K562 treated with DMSO at 1 percent for 12 hours (cell line): ENCODE measurements around the gene GPRIN1. TPM values are rescaled to one million over a fixed set of nuclear protein-coding genes. Genes with fewer than 3 reads are reported as not detected.

Source experiments
- total RNA-seq: library from RNA; unstranded; fragments of 300-600 nt; gene quantifications from 2 replicates; pipeline ENCODE4 v1.2.3, GENCODE V29; 2022; ENCODE audit not compliant: insufficient read depth

Gene GPRIN1
- 6.2 and 6.3 TPM in 2 replicates for total RNA-seq

DNA sequence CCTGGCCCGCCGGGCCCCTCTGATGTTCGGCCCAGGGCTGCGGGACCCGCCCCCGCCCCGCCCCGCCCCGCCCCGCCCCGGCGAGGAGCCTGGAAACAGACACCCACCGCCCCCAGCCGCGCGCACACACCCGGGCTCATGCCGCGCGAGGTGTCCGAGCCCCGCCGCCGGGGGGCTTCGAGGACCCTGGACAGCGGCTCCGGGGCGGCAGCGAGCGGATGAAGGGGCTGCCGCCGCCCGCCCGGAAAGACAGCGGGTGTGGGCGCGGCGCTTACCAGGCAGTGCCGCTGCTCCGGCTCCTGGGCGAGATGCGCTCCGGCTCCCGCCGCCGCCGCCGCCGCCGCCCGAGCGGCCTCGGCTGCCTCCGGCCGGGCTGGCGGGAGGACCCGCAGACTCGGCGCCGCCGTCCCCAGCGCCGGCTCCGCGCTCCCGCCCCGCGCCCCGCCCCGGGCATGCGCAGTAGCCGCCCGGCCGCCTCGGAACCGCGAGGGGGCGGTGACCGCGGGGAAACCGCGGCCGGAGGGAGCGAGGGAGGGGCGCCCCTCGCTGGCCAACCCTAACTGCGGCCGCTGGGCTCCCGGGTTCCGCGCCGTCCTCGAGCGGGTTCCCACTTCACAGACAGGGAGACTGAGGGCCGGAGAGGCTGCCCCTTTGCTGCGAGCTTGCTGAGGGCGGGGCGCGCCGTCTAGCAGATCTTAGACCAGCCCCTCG, at the start of gene GPRIN1:
Gene GPRIN1 (minus strand): TSS at position 433 of the 711 bp plus-strand sequence. CDS start 10,322 bp downstream, outside the sequence.

DNA sequence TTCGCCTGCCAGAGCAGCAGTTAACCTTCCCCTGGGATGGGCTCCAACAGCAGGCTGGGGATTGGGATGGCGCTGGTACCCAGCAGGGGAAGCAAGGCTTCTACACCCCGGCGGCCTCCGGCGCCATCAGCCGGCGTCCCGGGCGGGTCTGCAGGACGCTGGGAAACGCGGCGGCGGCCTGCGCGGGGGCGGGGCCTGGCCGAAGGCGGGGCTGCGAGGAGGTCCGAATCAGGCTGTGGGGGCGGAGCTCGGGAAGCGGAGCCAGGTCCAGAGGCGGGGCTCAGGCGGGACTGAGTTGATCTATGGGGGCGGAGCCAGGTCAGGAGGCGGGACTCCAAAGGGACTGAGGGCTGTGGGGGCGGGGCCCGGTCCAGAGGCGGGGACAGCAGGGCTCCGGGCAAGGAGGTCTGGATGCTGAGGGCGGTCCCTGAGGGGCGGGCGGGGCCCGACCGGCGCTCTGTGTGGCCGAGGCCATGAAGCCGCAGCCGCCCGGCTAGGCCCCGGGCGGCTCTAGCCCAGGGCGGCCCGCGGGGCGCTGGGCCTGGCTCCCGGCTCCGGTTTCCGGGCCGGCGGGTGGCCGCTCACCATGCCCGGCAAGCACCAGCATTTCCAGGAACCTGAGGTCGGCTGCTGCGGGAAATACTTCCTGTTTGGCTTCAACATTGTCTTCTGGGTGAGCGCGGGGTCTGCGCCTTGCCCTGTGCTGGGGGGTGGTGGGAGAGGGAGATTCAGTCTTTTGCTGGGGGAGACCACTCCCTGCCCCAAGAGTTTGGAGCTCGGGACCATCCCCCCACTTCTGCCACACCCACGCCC, 37.3 kb upstream of the GPRIN1 start, which contains the start of gene TSPAN17:
Gene TSPAN17 (plus strand): TSS at position 455 of the 813 bp plus-strand sequence. CDS start 132 bp downstream, at position 587.

DNA sequence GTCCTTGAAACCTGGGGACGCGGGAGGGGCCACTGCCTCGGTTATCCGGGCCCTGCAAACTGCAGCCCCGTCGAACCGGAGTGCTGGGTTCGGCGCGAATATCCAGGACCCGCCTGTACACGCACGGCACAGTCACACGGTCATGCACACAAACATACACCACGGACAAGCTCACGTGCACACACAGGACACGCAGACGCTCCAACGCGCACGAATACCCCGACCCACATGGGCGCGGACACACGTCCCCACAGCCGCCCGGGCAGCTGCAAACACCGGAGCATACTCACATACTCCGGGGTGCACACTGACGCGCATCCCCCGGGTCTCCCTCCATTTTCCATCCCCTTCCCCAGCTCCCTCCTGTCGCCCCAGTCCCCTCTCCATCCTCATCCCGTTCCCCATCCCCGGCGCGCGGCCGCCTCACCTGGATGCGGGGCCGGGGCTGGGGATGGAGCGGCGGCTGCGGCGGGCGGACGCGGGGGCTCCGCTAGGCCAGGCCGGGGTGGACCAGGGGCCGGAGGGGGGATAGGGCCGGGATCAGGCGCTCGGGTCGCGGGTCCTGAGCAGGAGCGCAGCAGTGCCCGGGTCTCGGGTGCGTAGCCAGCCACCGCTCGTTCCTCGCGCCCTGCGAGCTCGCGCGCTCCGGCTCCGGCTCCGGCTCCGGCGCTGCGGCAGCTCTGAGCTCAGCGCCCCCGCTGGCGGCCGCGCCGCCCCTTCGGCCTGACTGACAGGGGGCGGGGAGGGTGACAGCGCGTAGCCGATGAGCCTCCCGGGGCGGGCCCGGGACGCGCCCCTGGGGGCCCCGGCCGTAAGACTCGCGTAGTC, 20.1 kb upstream of the GPRIN1 start, which contains the start of the genes EIF4E1B and SNCB:
Gene EIF4E1B (plus strand): TSS at position 823 of the 828 bp plus-strand sequence. CDS start 12,113 bp downstream, outside the sequence.
Gene SNCB (minus strand): TSS at position 682 of the 828 bp plus-strand sequence. CDS start 880 bp downstream, outside the sequence.

DNA sequence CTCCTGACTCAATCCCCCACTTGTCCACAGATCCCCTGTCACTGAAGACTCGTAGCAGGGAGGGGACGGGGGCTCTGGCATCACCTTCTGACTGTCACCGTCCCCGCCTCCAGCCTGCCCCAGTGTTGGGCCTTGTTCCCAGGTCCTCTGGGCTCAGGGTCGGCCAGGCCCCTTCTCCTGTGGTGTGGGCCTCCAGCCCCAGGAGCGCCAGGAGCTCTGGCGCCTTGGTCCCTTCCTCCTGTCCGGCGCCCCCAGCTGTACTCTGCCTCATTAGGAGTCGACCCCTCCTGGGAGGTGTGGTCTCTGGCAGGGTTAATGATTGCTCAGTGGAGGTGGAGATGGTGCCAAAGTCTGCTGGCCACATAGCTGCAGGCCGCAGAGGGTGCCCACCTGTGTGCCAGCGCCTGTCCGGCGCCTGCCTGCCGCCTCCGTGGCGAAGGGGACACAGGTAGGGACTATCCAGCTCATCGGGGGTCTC, 61.0 kb downstream of the GPRIN1 start, which contains the start of gene CDHR2:
Gene CDHR2 (plus strand): TSS at position 376 of the 478 bp plus-strand sequence. CDS start 16,011 bp downstream, outside the sequence.

Other genes starting within 250 kb of the GPRIN1 start
- 38.0 and 83.4 TPM in 2 replicates for gene KIAA1191, start 248.4 kb downstream of the GPRIN1 start, total RNA-seq
- gene ARL10, start 244.7 kb downstream of the GPRIN1 start, total RNA-seq = 0.06 TPM in 1 of 2 replicates, not detected in the other
- 16.0 and 16.6 TPM in 2 replicates for gene NOP16, start 221.6 kb downstream of the GPRIN1 start, total RNA-seq
- 369 and 440 TPM in 2 replicates for gene HIGD2A, start 221.4 kb downstream of the GPRIN1 start, total RNA-seq
- gene CLTB, start 193.6 kb downstream of the GPRIN1 start, total RNA-seq = 65.2 and 101 TPM in 2 replicates
- 12.3 and 34.1 TPM in 2 replicates for gene FAF2, start 161.8 kb downstream of the GPRIN1 start, total RNA-seq
- 13.1 and 40.1 TPM in 2 replicates for gene RNF44, start 72.8 kb downstream of the GPRIN1 start, total RNA-seq
- not detected in 2 replicates for gene CDHR2, start 60.8 kb downstream of the GPRIN1 start, total RNA-seq
- gene SNCB, start 20.4 kb upstream of the GPRIN1 start, total RNA-seq = not detected in 2 replicates
- not detected in 2 replicates for gene EIF4E1B, start 20.5 kb upstream of the GPRIN1 start, total RNA-seq
- 39.6 and 66.1 TPM in 2 replicates for gene TSPAN17, start 37.3 kb upstream of the GPRIN1 start, total RNA-seq
- gene UNC5A, start 200.4 kb upstream of the GPRIN1 start, total RNA-seq = not detected in 2 replicates